BLaER1 treated with 17β-estradiol and CSF1 and Interleukin-3, amounts not matched to agents 10 nM and 100 nM (cell line): Measurements from ENCODE around the gene COMMD10.

Experiments used
- H3K27ac ChIP-seq, 11 experiments: shearing (Covaris generic); formaldehyde crosslinking; 2 replicates each; pipeline ENCODE4 v1.8.1; 2022
- H3K27me3 ChIP-seq, 11 experiments: shearing (Covaris generic); formaldehyde crosslinking; 2 replicates each; pipeline ENCODE4 v1.8.1; 2022
- H3K36me3 ChIP-seq, 11 experiments: shearing (Covaris generic); formaldehyde crosslinking; 2 replicates each; pipeline ENCODE4 v1.8.1; 2022
- H3K4me1 ChIP-seq, 10 experiments: shearing (Covaris generic); formaldehyde crosslinking; 2 replicates each; pipeline ENCODE4 v1.8.1; 2022
- H3K4me2 ChIP-seq, 11 experiments: shearing (Covaris generic); formaldehyde crosslinking; 2 replicates each; pipeline ENCODE4 v1.8.1; 2022
- H3K4me3 ChIP-seq, 10 experiments: shearing (Covaris generic); formaldehyde crosslinking; 2 replicates each; pipeline ENCODE4 v1.8.1; 2022
- H3K9ac ChIP-seq, 11 experiments: shearing (Covaris generic); formaldehyde crosslinking; 2 replicates each; pipeline ENCODE4 v1.8.1; 2022
- H3K9me3 ChIP-seq, 11 experiments: shearing (Covaris generic); formaldehyde crosslinking; replicated peaks in 1 of 11; 2 replicates each; pipeline ENCODE4 v1.8.1; 2022
- H4K20me1 ChIP-seq, 11 experiments: shearing (Covaris generic); formaldehyde crosslinking; 2 replicates each; pipeline ENCODE4 v1.8.1; 2022
- Cebpa-rat ChIP-seq, 11 experiments: shearing (Covaris generic); IDR thresholded peaks; 2 replicates each; pipeline ENCODE4 v1.8.1; 2022

COMMD10 gene

GRCh38 chr5:116256717-116257116 lies 171.9 kb downstream of the COMMD10 start:
- Histone ChIP-seq H4K20me1 (no peaks in the 10 kb centered on the region), H3K36me3 (peaks cover 0 to 9% (median 0%) of the 10 kb centered on the region in 11 experiments; a peak in 2 of 22 replicates), H3K9me3 (peaks cover 0 to 7% (median 0%) of the 10 kb centered on the region in 11 experiments; a peak in 2 of 22 replicates), H3K4me3 (no peak overlapping the region), H3K27me3 (no peaks in the 10 kb centered on the region), H3K4me1 (no peaks in the 10 kb centered on the region), H3K4me2 (no peak overlapping the region), H3K9ac (no peak overlapping the region), H3K27ac (no peak overlapping the region)
- no peak for TF ChIP-seq Cebpa-rat (IDR thresholded peaks at IDR 0.05)

- Histone ChIP-seq H3K9ac (no peak overlapping the region), H3K27me3 (no peaks in the 10 kb centered on the region), H3K27ac (no peak overlapping the region), H3K4me1 (no peaks in the 10 kb centered on the region), H3K4me2 (no peak overlapping the region), H3K36me3 (peaks cover 0 to 35% (median 7%) of the 10 kb centered on the region in 11 experiments; a peak in 12 of 22 replicates), H4K20me1 (no peaks in the 10 kb centered on the region), H3K4me3 (no peak overlapping the region), H3K9me3 (peaks cover 0 to 16% (median 4%) of the 10 kb centered on the region in 11 experiments; a peak in 6 of 22 replicates)
- TF ChIP-seq Cebpa-rat (IDR thresholded peaks at IDR 0.05): no peak
These were observed 180.6 kb downstream of the COMMD10 start for GRCh38 chr5:116265471-116265870.

GRCh38 chr5:116271446-116272025 lies 186.7 kb downstream of the COMMD10 start:
- Histone ChIP-seq H3K36me3 (peaks cover 0 to 23% (median 8%) of the 10 kb centered on the region in 11 experiments; a peak in 7 of 22 replicates), H3K9ac (no peak overlapping the region), H4K20me1 (no peaks in the 10 kb centered on the region), H3K9me3 (peaks cover 5 to 19% (median 9%) of the 10 kb centered on the region in 11 experiments; a peak in 19 of 22 replicates), H3K4me2 (no peak overlapping the region), H3K4me1 (no peaks in the 10 kb centered on the region), H3K27me3 (no peaks in the 10 kb centered on the region), H3K4me3 (no peak overlapping the region), H3K27ac (no peak overlapping the region)
- TF ChIP-seq Cebpa-rat (IDR thresholded peaks at IDR 0.05): no peak

GRCh38 chr5:116272281-116272941 lies 187.6 kb downstream of the COMMD10 start:
- Histone ChIP-seq H3K36me3 (peaks cover 0 to 25% (median 6%) of the 10 kb centered on the region in 11 experiments; a peak in 8 of 22 replicates), H3K27me3 (no peaks in the 10 kb centered on the region), H3K4me3 (no peak overlapping the region), H3K27ac (no peak overlapping the region), H3K9ac (no peak overlapping the region), H4K20me1 (no peaks in the 10 kb centered on the region), H3K4me2 (no peak overlapping the region), H3K4me1 (no peaks in the 10 kb centered on the region), H3K9me3 (peaks cover 13 to 22% (median 16%) of the 10 kb centered on the region in 11 experiments; a peak in 20 of 22 replicates)
- TF ChIP-seq Cebpa-rat (IDR thresholded peaks at IDR 0.05): no peak

- Histone ChIP-seq H3K4me2 (no peak overlapping the region), H3K4me1 (no peaks in the 10 kb centered on the region), H3K27me3 (no peaks in the 10 kb centered on the region), H4K20me1 (no peaks in the 10 kb centered on the region), H3K9me3 (peaks cover 14 to 23% (median 17%) of the 10 kb centered on the region in 11 experiments; a peak in 20 of 22 replicates), H3K36me3 (peaks cover 0 to 26% (median 6%) of the 10 kb centered on the region in 11 experiments; a peak in 8 of 22 replicates), H3K4me3 (no peak overlapping the region), H3K27ac (no peak overlapping the region), H3K9ac (no peak overlapping the region)
- no peak for TF ChIP-seq Cebpa-rat (IDR thresholded peaks at IDR 0.05)
These were observed 188.8 kb downstream of the COMMD10 start for GRCh38 chr5:116273448-116274242.

- Histone ChIP-seq H3K4me3 (no peak overlapping the region), H3K4me1 (no peaks in the 10 kb centered on the region), H3K27me3 (no peaks in the 10 kb centered on the region), H3K27ac (no peak overlapping the region), H4K20me1 (no peaks in the 10 kb centered on the region), H3K36me3 (peaks cover 0 to 26% (median 6%) of the 10 kb centered on the region in 11 experiments; a peak in 8 of 22 replicates), H3K9me3 (peaks cover 14 to 23% (median 17%) of the 10 kb centered on the region in 11 experiments; a peak in 20 of 22 replicates), H3K4me2 (no peak overlapping the region), H3K9ac (no peak overlapping the region)
- TF ChIP-seq Cebpa-rat (IDR thresholded peaks at IDR 0.05): no peak
These were observed 189.4 kb downstream of the COMMD10 start for GRCh38 chr5:116274251-116274650.

GRCh38 chr5:116275282-116275681 lies 190.5 kb downstream of the COMMD10 start:
- peaks cover 0 to 26% (median 6%) of the 10 kb centered on the region in 11 experiments; a peak in 8 of 22 replicates for H3K36me3 ChIP-seq
- no peak overlapping the region for H3K4me3 ChIP-seq
- H3K27me3 ChIP-seq: no peaks in the 10 kb centered on the region
- no peaks in the 10 kb centered on the region for H4K20me1 ChIP-seq
- no peaks in the 10 kb centered on the region for H3K4me1 ChIP-seq
- H3K9ac ChIP-seq: no peak overlapping the region
- H3K27ac ChIP-seq: no peak overlapping the region
- H3K4me2 ChIP-seq: no peak overlapping the region
- no peak for TF ChIP-seq Cebpa-rat (IDR thresholded peaks at IDR 0.05)
- peaks cover 14 to 23% (median 17%) of the 10 kb centered on the region in 11 experiments; a peak in 20 of 22 replicates for H3K9me3 ChIP-seq

- peaks cover 14 to 23% (median 17%) of the 10 kb centered on the region in 11 experiments; a peak in 20 of 22 replicates for H3K9me3 ChIP-seq
- no peak overlapping the region for H3K27ac ChIP-seq
- no peak overlapping the region for H3K4me3 ChIP-seq
- H3K9ac ChIP-seq: no peak overlapping the region
- H3K27me3 ChIP-seq: no peaks in the 10 kb centered on the region
- H4K20me1 ChIP-seq: no peaks in the 10 kb centered on the region
- TF ChIP-seq Cebpa-rat (IDR thresholded peaks at IDR 0.05): no peak
- no peaks in the 10 kb centered on the region for H3K4me1 ChIP-seq
- H3K4me2 ChIP-seq: no peak overlapping the region
- peaks cover 0 to 26% (median 6%) of the 10 kb centered on the region in 11 experiments; a peak in 7 of 22 replicates for H3K36me3 ChIP-seq
These were observed 192.1 kb downstream of the COMMD10 start for GRCh38 chr5:116276952-116277351.
